GM12874 (cell line): ENCODE data around the gene CKM.

Experiments
- TF ChIP-seq, protein P1 (sequence below): IDR thresholded peaks from 2 replicates; pipeline ENCODE4 v1.5.1; 2011; ENCODE audit warnings: low read depth, mild to moderate bottlenecking, control low read depth, low read length, moderate library complexity; ENCODE audit not compliant: insufficient read depth

Gene CKM

GRCh38 chr19:45352914-45353796 is 30.5 kb upstream of the CKM start:
- TF ChIP-seq, protein P1, sequence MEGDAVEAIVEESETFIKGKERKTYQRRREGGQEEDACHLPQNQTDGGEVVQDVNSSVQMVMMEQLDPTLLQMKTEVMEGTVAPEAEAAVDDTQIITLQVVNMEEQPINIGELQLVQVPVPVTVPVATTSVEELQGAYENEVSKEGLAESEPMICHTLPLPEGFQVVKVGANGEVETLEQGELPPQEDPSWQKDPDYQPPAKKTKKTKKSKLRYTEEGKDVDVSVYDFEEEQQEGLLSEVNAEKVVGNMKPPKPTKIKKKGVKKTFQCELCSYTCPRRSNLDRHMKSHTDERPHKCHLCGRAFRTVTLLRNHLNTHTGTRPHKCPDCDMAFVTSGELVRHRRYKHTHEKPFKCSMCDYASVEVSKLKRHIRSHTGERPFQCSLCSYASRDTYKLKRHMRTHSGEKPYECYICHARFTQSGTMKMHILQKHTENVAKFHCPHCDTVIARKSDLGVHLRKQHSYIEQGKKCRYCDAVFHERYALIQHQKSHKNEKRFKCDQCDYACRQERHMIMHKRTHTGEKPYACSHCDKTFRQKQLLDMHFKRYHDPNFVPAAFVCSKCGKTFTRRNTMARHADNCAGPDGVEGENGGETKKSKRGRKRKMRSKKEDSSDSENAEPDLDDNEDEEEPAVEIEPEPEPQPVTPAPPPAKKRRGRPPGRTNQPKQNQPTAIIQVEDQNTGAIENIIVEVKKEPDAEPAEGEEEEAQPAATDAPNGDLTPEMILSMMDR, result no peak

DNA sequence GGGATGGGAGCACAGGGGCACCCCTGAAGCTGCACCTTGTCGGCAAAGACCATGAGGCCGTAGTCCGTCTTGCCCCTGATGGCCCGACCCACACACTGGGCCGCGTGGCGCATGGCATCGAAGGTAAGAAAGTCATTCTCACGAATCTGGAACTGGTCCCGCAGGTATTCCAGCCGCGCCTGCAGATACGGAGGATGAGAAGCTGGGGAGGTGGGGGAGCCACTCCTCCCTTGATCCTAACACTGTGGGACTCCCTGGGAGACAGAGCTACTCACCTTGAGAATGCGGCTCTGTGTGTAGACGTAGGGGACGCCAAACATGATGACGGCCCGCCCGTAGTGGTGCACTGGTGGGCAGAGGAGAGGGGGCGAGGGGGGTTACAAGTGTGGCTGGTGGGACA is 29.8 kb upstream of the CKM start:
- TF ChIP-seq, protein P1, result no peak

- TF ChIP-seq, protein P1, result no peak
Observed at GRCh38 chr19:45352062-45352461, 29.4 kb upstream of the CKM start.

- TF ChIP-seq, protein P1, result no peak
Observed at GRCh38 chr19:45351401-45351952, 28.8 kb upstream of the CKM start.

DNA sequence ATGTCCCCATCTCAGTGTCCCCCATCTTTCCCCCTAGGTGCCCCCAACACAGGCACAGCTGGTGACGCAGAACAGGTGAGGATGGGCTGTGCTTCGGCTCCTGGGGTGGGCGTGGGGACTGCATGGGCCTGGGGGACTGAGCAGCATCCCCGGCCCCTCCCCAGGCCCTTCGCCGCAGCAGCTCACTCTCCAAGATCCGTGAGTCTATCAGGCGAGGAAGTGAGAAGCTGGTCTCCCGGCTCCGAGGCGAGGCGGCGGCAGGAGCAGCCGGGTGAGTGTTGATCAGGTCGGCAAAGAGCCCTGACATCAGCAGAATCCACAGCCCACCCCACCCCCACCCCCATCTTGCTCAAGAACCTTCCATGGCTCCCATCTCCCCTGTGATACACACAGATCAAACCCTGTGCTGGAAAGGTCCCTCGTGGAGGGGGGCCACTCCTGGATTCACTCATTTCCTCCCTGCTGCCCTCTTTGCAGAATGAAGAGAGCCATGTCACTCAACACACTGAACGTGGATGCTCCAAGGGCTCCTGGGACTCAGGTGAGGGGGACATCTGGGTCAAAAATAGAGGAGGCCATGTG is 27.9 kb upstream of the CKM start:
- TF ChIP-seq, protein P1, result no peak

- TF ChIP-seq, protein P1, result no peak
Observed at GRCh38 chr19:45349430-45349941, 26.8 kb upstream of the CKM start.

GRCh38 chr19:45349126-45349415 is 26.4 kb upstream of the CKM start:
- TF ChIP-seq, protein P1, result no peak
